HG02943 (cell line): ENCODE results near the gene QPCT.

Source experiments
- ATAC-seq: cut with Tn5 transposase; IDR thresholded peaks from one replicate; pipeline ENCODE4 v1.9.1; 2021; ENCODE audit warnings: mild to moderate bottlenecking, low read depth, moderate library complexity; ENCODE audit not compliant: unreplicated experiment

Gene QPCT

GRCh38 chr2:37324786-37325624 is 19.4 kb upstream of the QPCT start, which contains the start of gene PRKD3:
Gene PRKD3 (minus strand): TSS chr2:37324833. CDS start chr2:37316524, 8,309 bp downstream.
- ATAC-seq: peak; percentile 69

GRCh38 chr2:37325625-37326071 is 18.8 kb upstream of the QPCT start:
- no peak for ATAC-seq

GRCh38 chr2:37326285-37326684 is 18.1 kb upstream of the QPCT start:
- ATAC-seq: no peak

GRCh38 chr2:37326866-37327634 is 17.4 kb upstream of the QPCT start:
- ATAC-seq: no peak

GRCh38 chr2:37330681-37331080 is 13.7 kb upstream of the QPCT start:
- no peak for ATAC-seq

GRCh38 chr2:37332560-37332959 is 11.9 kb upstream of the QPCT start:
- no peak for ATAC-seq

GRCh38 chr2:37333256-37333655 is 11.2 kb upstream of the QPCT start:
- no peak for ATAC-seq

- no peak for ATAC-seq
These were observed 8.8 kb upstream of the QPCT start for GRCh38 chr2:37335604-37336003.

GRCh38 chr2:37337620-37338280 is 6.7 kb upstream of the QPCT start:
- no peak for ATAC-seq

GRCh38 chr2:37338933-37339332 is 5.5 kb upstream of the QPCT start:
- no peak for ATAC-seq

- no peak for ATAC-seq
These were observed 3.8 kb upstream of the QPCT start for GRCh38 chr2:37340637-37341036.

GRCh38 chr2:37342591-37343220 is 1.7 kb upstream of the QPCT start:
- ATAC-seq: no peak

GRCh38 chr2:37343537-37344434 is 644 bp upstream of the QPCT start:
- no peak for ATAC-seq

GRCh38 chr2:37348155-37348554 is 3.7 kb downstream of the QPCT start:
- no peak for ATAC-seq

GRCh38 chr2:37349231-37349860 is 4.9 kb downstream of the QPCT start:
- no peak for ATAC-seq

- no peak for ATAC-seq
These were observed 5.6 kb downstream of the QPCT start for GRCh38 chr2:37350034-37350433.

GRCh38 chr2:37354531-37354930 is 10.1 kb downstream of the QPCT start:
- ATAC-seq: no peak

- ATAC-seq: no peak
These were observed 11.3 kb downstream of the QPCT start for GRCh38 chr2:37355735-37356134.

GRCh38 chr2:37356299-37356698 is 11.9 kb downstream of the QPCT start:
- ATAC-seq: no peak
